Natural killer cell (primary cell): Measurements from ENCODE around the gene POLR2C. TPM values are rescaled to one million over a fixed set of nuclear protein-coding genes. Genes with fewer than 3 reads are reported as not detected.
A peak's percentile ranks its signal among the peaks of the same experiment; 100 is the strongest.

ENCODE experiments used
- ATAC-seq, 3 donors: fragments of 150-1000 bp in 2 of 3; fragments of 200-7000 bp in 1 of 3; cut with Tn5 transposase; 1 replicate in 1 of 3; 2 replicates in 2 of 3; pipeline ENCODE4 v1.10.0; 2021; ENCODE audit warnings: mild to moderate bottlenecking in 2 of 3, moderate library complexity in 2 of 3
- DNase-seq, 2 donors: peaks; one replicate each; pipeline versions ENCODE4 v3.0.0 to v3.0.0-alpha.2; 2013 to 2021; ENCODE audit warnings: mixed read lengths in 1 of 2
- H3K27ac ChIP-seq: one replicate; pipeline ENCODE4 v1.5.1; 2013; ENCODE audit warnings: mild to moderate bottlenecking, low read length
- H3K27me3 ChIP-seq: one replicate; pipeline ENCODE4 v1.6.1; 2013; ENCODE audit warnings: low read length; ENCODE audit not compliant: control insufficient read depth, insufficient read depth
- H3K36me3 ChIP-seq: one replicate; pipeline ENCODE4 v1.6.1; 2013; ENCODE audit warnings: low read length; ENCODE audit not compliant: control insufficient read depth, insufficient read depth
- H3K4me1 ChIP-seq: one replicate; pipeline ENCODE4 v1.6.1; 2013; ENCODE audit warnings: low read length; ENCODE audit not compliant: control insufficient read depth, insufficient read depth
- H3K4me3 ChIP-seq: one replicate; pipeline ENCODE4 v1.5.1; 2013; ENCODE audit warnings: low read length
- H3K9me3 ChIP-seq: one replicate; pipeline ENCODE4 v1.6.1; 2013; ENCODE audit warnings: low read length; ENCODE audit not compliant: control insufficient read depth, insufficient read depth
- H3K27ac Mint-ChIP-seq, 2 donors: one replicate each; pipeline ENCODE4 v1.8.0; 2022; ENCODE audit warnings: mild to moderate bottlenecking in 2 of 2, mixed read lengths in 2 of 2, moderate library complexity in 1 of 2
- H3K27me3 Mint-ChIP-seq, 2 donors: one replicate each; pipeline ENCODE4 v1.8.0; 2022; ENCODE audit warnings: low read depth in 2 of 2, mixed read lengths in 2 of 2
- H3K36me3 Mint-ChIP-seq: one replicate; pipeline ENCODE4 v1.8.0; 2022; ENCODE audit warnings: mixed read lengths
- H3K4me1 Mint-ChIP-seq, 2 donors: one replicate each; pipeline ENCODE4 v1.8.0; 2022; ENCODE audit warnings: mixed read lengths in 2 of 2
- H3K4me3 Mint-ChIP-seq: one replicate; pipeline ENCODE4 v1.8.0; 2022; ENCODE audit warnings: mild to moderate bottlenecking, moderate library complexity, mixed read lengths
- H3K9me3 Mint-ChIP-seq, 2 donors: one replicate each; pipeline ENCODE4 v1.8.0; 2022; ENCODE audit warnings: mixed read lengths in 2 of 2
- CTCF ChIP-seq: fragments of 200-600 bp; IDR thresholded peaks from one replicate; pipeline ENCODE4 v1.8.0; 2022; ENCODE audit warnings: antibody characterized with exemption
- WGBS: methylation state at CpG from one replicate; pipeline ENCODE4 v1.1.7; 2013; ENCODE audit warnings: missing lambda C conversion rate; ENCODE audit not compliant: insufficient coverage; 5-methylcytosine and 5-hydroxymethylcytosine counted together
- intact Hi-C: fragments of 100-400 bp; cut with micrococcal nuclease; formaldehyde crosslinking; loops from one replicate; pipeline ENCODE4 v1.14.2; 2022
- total RNA-seq, 4 donors: library from RNA; stranded (reverse); fragments of 120-200 nt in 1 of 4; gene quantifications; one replicate each; pipeline versions ENCODE4 v1.2.3 to v1.2.4, GENCODE V29; 2013 to 2022

The POLR2C gene
- total RNA-seq, 3 donors from 2014 or later (not counting 1 experiment from before 2014, with no cell fraction given) = 55.4 to 71.2 (median 66.7) TPM

DNA sequence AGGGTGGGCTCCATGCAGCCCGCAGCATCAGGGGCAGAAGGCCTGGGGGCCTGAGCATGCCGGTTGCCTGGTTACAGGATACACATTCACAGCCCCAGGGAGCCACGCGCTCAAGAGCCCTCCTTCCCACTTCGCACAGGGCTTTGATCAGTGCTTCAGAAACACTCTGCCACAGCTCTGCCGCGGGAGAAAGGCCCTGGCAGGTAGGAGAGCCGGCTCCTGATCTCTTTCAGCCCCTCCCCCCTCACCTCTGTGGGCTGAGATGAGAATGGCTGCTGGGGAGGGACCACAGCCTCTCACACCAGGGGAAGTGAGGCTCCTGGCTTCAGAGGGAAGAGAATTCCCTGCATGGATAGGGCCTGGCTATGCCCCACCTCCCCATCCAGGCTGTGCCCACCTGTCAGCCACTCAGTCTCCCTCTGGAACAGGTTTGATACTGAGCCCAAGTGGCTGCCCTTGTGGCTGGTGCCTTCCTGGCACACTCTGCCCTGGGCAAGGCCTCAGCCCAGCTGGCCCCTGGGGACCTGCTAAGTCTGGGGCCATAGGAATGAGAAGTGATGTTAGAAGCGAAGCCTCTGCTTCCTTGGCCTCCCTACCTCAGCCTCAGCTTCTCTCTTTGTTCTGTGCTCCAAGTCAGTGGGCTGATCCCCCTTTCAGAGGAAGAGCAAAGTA, 15.2 kb downstream of the POLR2C start:
- H3K9me3 Mint-ChIP-seq = no peaks in the 10 kb centered on the region
- Histone ChIP-seq H3K36me3 (peaks cover under 1% of the 10 kb centered on the region), H3K4me1 (peaks cover 34% of the 10 kb centered on the region), H3K9me3 (no peaks in the 10 kb centered on the region), H3K27me3 (no peaks in the 10 kb centered on the region), H3K4me3 (no peak overlapping the region), H3K27ac (no peak overlapping the region)
- no peak for TF ChIP-seq CTCF
- no peak overlapping the region for H3K27ac Mint-ChIP-seq
- DNase-seq (no peak), ATAC-seq (no peak)
- no peaks in the 10 kb centered on the region for H3K27me3 Mint-ChIP-seq
- H3K4me1 Mint-ChIP-seq = peaks cover 19 to 31% of the 10 kb centered on the region in 2 donors
- WGBS = 74% methylated on average over 7 of the region's 9 CpGs
- no peak overlapping the region for H3K4me3 Mint-ChIP-seq
- intact Hi-C loops = loop anchor here (5.0 kb wide), 1 partner anchor 40 kb away; no protein-coding TSS in a partner anchor
- H3K36me3 Mint-ChIP-seq = no peaks in the 10 kb centered on the region

GRCh38 chr16:57478396-57479204, 16.1 kb downstream of the POLR2C start:
- no peaks in the 10 kb centered on the region for H3K27me3 ChIP-seq
- WGBS = 38% methylated on average over 14 of the region's 15 CpGs
- no peaks in the 10 kb centered on the region for H3K36me3 ChIP-seq
- peak in 1 of 3 donors; percentile 31 for ATAC-seq
- H3K4me1 ChIP-seq = peaks cover 34% of the 10 kb centered on the region
- intact Hi-C loops = loop anchor here (5.0 kb wide), 1 partner anchor 39 kb away; no protein-coding TSS in a partner anchor
- no peak overlapping the region for H3K4me3 ChIP-seq
- no peaks in the 10 kb centered on the region for H3K9me3 Mint-ChIP-seq
- peak overlapping the region; percentile 76 for H3K4me3 Mint-ChIP-seq
- no peaks in the 10 kb centered on the region for H3K9me3 ChIP-seq
- no peaks in the 10 kb centered on the region for H3K27me3 Mint-ChIP-seq
- H3K4me1 Mint-ChIP-seq = peaks cover 19 to 31% of the 10 kb centered on the region in 2 donors
- DNase-seq = no peak
- H3K27ac ChIP-seq = no peak overlapping the region
- H3K36me3 Mint-ChIP-seq = no peaks in the 10 kb centered on the region
- H3K27ac Mint-ChIP-seq = peak overlapping the region in 1 of 2 donors; percentile 58
- TF ChIP-seq CTCF = no peak

GRCh38 chr16:57479205-57479975, 16.9 kb downstream of the POLR2C start:
- Histone ChIP-seq H3K4me1 (peaks cover 34% of the 10 kb centered on the region), H3K4me3 (no peak overlapping the region), H3K9me3 (no peaks in the 10 kb centered on the region), H3K27ac (no peak overlapping the region), H3K27me3 (no peaks in the 10 kb centered on the region), H3K36me3 (no peaks in the 10 kb centered on the region)
- no peaks in the 10 kb centered on the region for H3K36me3 Mint-ChIP-seq
- H3K27ac Mint-ChIP-seq = peak overlapping the region in 1 of 2 donors; percentile 31
- intact Hi-C loops = loop anchor here (5.0 kb wide), 1 partner anchor 38 kb away; no protein-coding TSS in a partner anchor
- no peaks in the 10 kb centered on the region for H3K27me3 Mint-ChIP-seq
- 50% methylated on average over 36 of the region's 36 CpGs for WGBS
- peaks cover 19 to 31% of the 10 kb centered on the region in 2 donors for H3K4me1 Mint-ChIP-seq
- peak in 1 of 3 donors; percentile 11 for ATAC-seq
- H3K9me3 Mint-ChIP-seq = no peaks in the 10 kb centered on the region
- H3K4me3 Mint-ChIP-seq = peak overlapping the region; percentile 69
- DNase-seq = no peak
- TF ChIP-seq CTCF = no peak
